HFFc6 (cell line): ENCODE data around the gene DHX36. TPM values are rescaled to one million over a fixed set of nuclear protein-coding genes. Genes with fewer than 3 reads are reported as not detected.

Experiments
- DNase-seq: peaks from one replicate; pipeline ENCODE4 v3.0.0-alpha.2; 2018
- H3K27ac Mint-ChIP-seq: 2 replicates; pipeline ENCODE4 v1.8.0; 2020; ENCODE audit warnings: mild to moderate bottlenecking, mixed read lengths
- H3K27me3 Mint-ChIP-seq: 2 replicates; pipeline ENCODE4 v1.8.0; 2021; ENCODE audit warnings: mild to moderate bottlenecking, moderate library complexity, mixed read lengths; ENCODE audit not compliant: insufficient read depth
- H3K36me3 Mint-ChIP-seq: 2 replicates; pipeline ENCODE4 v1.8.0; 2021; ENCODE audit warnings: low read depth, mixed read lengths
- H3K4me1 Mint-ChIP-seq: 2 replicates; pipeline ENCODE4 v1.8.0; 2020; ENCODE audit warnings: low read depth, mixed read lengths
- H3K4me3 Mint-ChIP-seq: 2 replicates; pipeline ENCODE4 v1.8.0; 2020; ENCODE audit warnings: mild to moderate bottlenecking, moderate library complexity, mixed read lengths
- H3K9me3 Mint-ChIP-seq: 2 replicates; pipeline ENCODE4 v1.8.0; 2020; ENCODE audit warnings: mild to moderate bottlenecking, mixed read lengths
- CTCF ChIP-seq: fragments of 200-600 bp; sonication (generic); IDR thresholded peaks from 2 replicates; pipeline ENCODE4 v1.5.0; 2021; ENCODE audit warnings: antibody characterized with exemption, mild to moderate bottlenecking
- total RNA-seq, 6 experiments: library from RNA; stranded (reverse); fragmentation: NEBNext Ultra II Directional; extraction: Animal tissue kit (Norgen Biotek cat#: 25700); gene quantifications; 2 replicates in 1 of 6; 3 replicates in 5 of 6; pipeline ENCODE4 v1.2.3, GENCODE V29; 2021

Gene DHX36
- total RNA-seq, 6 experiments from 2014 or later = 49.3 to 62.9 (median 55.7) TPM

- peak; percentile 38 for DNase-seq
- H3K36me3 Mint-ChIP-seq = no peaks in the 10 kb centered on the region
- no peak overlapping the region for H3K27ac Mint-ChIP-seq
- no peaks in the 10 kb centered on the region for H3K4me1 Mint-ChIP-seq
- H3K9me3 Mint-ChIP-seq = no peaks in the 10 kb centered on the region
- TF ChIP-seq CTCF = peak; percentile 82
- H3K27me3 Mint-ChIP-seq = peaks cover 11% of the 10 kb centered on the region; the same call in 1 of the 2 replicates
- no peak overlapping the region for H3K4me3 Mint-ChIP-seq
Observed at GRCh38 chr3:154334973-154335420, 10.7 kb upstream of the DHX36 start.

- Mint-ChIP-seq H3K36me3 (peaks cover 6% of the 10 kb centered on the region; the same call in 1 of the 2 replicates), H3K9me3 (no peaks in the 10 kb centered on the region), H3K27me3 (peaks cover 6% of the 10 kb centered on the region), H3K27ac (no peak overlapping the region), H3K4me1 (peaks cover 6% of the 10 kb centered on the region; the same call in 1 of the 2 replicates), H3K4me3 (no peak overlapping the region)
- DNase-seq = no peak
- no peak for TF ChIP-seq CTCF
Observed at GRCh38 chr3:154327871-154328270, 3.6 kb upstream of the DHX36 start.

- no peaks in the 10 kb centered on the region for H3K9me3 Mint-ChIP-seq
- DNase-seq = no peak
- no peaks in the 10 kb centered on the region; the same call in 1 of the 2 replicates for H3K27me3 Mint-ChIP-seq
- peaks cover 19% of the 10 kb centered on the region; the same call in 1 of the 2 replicates for H3K4me1 Mint-ChIP-seq
- H3K36me3 Mint-ChIP-seq = peaks cover 20% of the 10 kb centered on the region
- no peak for TF ChIP-seq CTCF
- peak overlapping the region; percentile 94 for H3K4me3 Mint-ChIP-seq
- H3K27ac Mint-ChIP-seq = peak overlapping the region; percentile 98
Observed at GRCh38 chr3:154324919-154325318, 632 bp upstream of the DHX36 start.

- no peak for TF ChIP-seq CTCF
- H3K27ac Mint-ChIP-seq = peak overlapping the region; percentile 45
- DNase-seq = no peak
- no peaks in the 10 kb centered on the region for H3K9me3 Mint-ChIP-seq
- H3K27me3 Mint-ChIP-seq = peaks cover 1% of the 10 kb centered on the region; the same call in 1 of the 2 replicates
- peaks cover 27% of the 10 kb centered on the region for H3K36me3 Mint-ChIP-seq
- peaks cover 7% of the 10 kb centered on the region; the same call in 1 of the 2 replicates for H3K4me1 Mint-ChIP-seq
- H3K4me3 Mint-ChIP-seq = no peak overlapping the region
Observed at GRCh38 chr3:154316974-154317767, 7.1 kb downstream of the DHX36 start.

GRCh38 chr3:154314152-154314551 is 10.1 kb downstream of the DHX36 start:
- Mint-ChIP-seq H3K27me3 (peaks cover 1% of the 10 kb centered on the region; the same call in 1 of the 2 replicates), H3K4me3 (no peak overlapping the region), H3K27ac (no peak overlapping the region), H3K9me3 (no peaks in the 10 kb centered on the region), H3K36me3 (peaks cover 28% of the 10 kb centered on the region), H3K4me1 (0 out of 2 replicates have a peak, but pooled peaks cover 5% of the 10 kb centered on the region)
- DNase-seq = no peak
- peak; percentile 22; the same call in 1 of the 2 replicates for TF ChIP-seq CTCF
